ENCODE results near the gene CPED1.
A peak's percentile ranks its signal among the peaks of the same experiment; 100 is the strongest.
"Not testable (repeated sequence)": the region's sequence is repeated elsewhere in the genome, so short reads cannot be mapped to it uniquely, and the experiment has no call there.

The CPED1 gene

GRCh38 chr7:121103086-121103485 lies 114.6 kb downstream of the CPED1 start:
- no peak for DNase-seq

- no peak for DNase-seq
These were observed 115.1 kb downstream of the CPED1 start for GRCh38 chr7:121103579-121103978.

GRCh38 chr7:121105262-121105661 lies 116.8 kb downstream of the CPED1 start:
- DNase-seq, result no peak

- peak; percentile 39 for DNase-seq
These were observed 119.5 kb downstream of the CPED1 start for GRCh38 chr7:121107923-121108498.

- no peak for DNase-seq
These were observed 120.6 kb downstream of the CPED1 start for GRCh38 chr7:121109145-121109544.

GRCh38 chr7:121113288-121113687 lies 124.8 kb downstream of the CPED1 start:
- no peak for DNase-seq

GRCh38 chr7:121116396-121116795 lies 127.9 kb downstream of the CPED1 start:
- no peak for DNase-seq

- DNase-seq, result no peak
These were observed 130.5 kb downstream of the CPED1 start for GRCh38 chr7:121119047-121119446.

- DNase-seq, result no peak
These were observed 134.5 kb downstream of the CPED1 start for GRCh38 chr7:121123032-121123431.

- not testable (repeated sequence) for DNase-seq
These were observed 136.9 kb downstream of the CPED1 start for GRCh38 chr7:121125454-121125853.

GRCh38 chr7:121126201-121126600 lies 137.7 kb downstream of the CPED1 start:
- no peak for DNase-seq

GRCh38 chr7:121126801-121127534 lies 138.5 kb downstream of the CPED1 start:
- DNase-seq, result peak; percentile 2

GRCh38 chr7:121132940-121133339 lies 144.4 kb downstream of the CPED1 start:
- no peak for DNase-seq

- no peak for DNase-seq
These were observed 144.9 kb downstream of the CPED1 start for GRCh38 chr7:121133444-121133843.

GRCh38 chr7:121137580-121137979 lies 149.1 kb downstream of the CPED1 start:
- DNase-seq, result no peak

GRCh38 chr7:121138262-121138933 lies 149.9 kb downstream of the CPED1 start:
- no peak for DNase-seq

- no peak for DNase-seq
These were observed 150.9 kb downstream of the CPED1 start for GRCh38 chr7:121139427-121139826.

- no peak for DNase-seq
These were observed 152.3 kb downstream of the CPED1 start for GRCh38 chr7:121140790-121141189.

GRCh38 chr7:121151774-121152221 lies 163.3 kb downstream of the CPED1 start:
- DNase-seq, result no peak

- DNase-seq, result no peak
These were observed 164.9 kb downstream of the CPED1 start for GRCh38 chr7:121153411-121153810.

GRCh38 chr7:121153995-121154394 lies 165.5 kb downstream of the CPED1 start:
- no peak for DNase-seq

GRCh38 chr7:121156825-121157224 lies 168.3 kb downstream of the CPED1 start:
- DNase-seq, result no peak

GRCh38 chr7:121157341-121157751 lies 168.8 kb downstream of the CPED1 start:
- no peak for DNase-seq

All from MV-4-11 (cell line).